ENCODE measurements around the gene BCKDHB. TPM values are rescaled to one million over a fixed set of nuclear protein-coding genes. Genes with fewer than 3 reads are reported as not detected.
"Not testable (repeated sequence)": the region's sequence is repeated elsewhere in the genome, so short reads cannot be mapped to it uniquely, and the experiment has no call there.

Gene BCKDHB
- 12.8 TPM for polyA plus RNA-seq (2013, experiment 1 of 2)
- polyA plus RNA-seq (2013, experiment 2 of 2), result 17.3 TPM

DNA sequence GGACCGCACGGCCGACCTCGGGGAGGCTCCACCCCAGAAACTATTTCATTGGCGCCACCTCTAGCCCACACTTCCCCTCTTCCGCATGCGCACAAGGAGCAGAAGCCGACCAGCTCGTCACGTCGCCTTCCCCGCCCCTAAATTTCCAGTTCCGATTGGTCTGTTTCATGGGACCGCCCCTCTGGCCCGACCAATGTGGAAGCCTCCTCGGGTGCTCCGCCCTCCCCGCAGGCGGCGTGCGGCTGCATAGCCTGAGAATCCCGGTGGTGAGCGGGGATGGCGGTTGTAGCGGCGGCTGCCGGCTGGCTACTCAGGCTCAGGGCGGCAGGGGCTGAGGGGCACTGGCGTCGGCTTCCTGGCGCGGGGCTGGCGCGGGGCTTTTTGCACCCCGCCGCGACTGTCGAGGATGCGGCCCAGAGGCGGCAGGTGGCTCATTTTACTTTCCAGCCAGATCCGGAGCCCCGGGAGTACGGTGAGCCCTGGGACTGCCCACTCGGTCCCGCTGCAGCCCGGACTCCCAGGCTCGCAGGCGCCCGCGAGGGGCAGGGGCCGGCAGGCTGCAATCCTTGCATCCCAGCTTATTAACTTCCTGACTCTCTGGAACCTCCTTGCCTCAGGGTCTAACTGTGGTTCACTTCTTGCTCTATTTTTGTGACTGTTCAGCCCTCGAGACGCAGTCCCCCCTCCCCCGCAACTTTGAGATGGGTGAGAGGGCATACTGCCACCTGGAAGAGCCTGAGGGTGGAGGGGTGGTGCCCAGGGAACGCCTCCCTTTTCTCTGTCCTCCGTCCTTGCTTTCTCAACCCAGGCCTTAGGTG, at the start of gene BCKDHB:
Gene BCKDHB (plus strand): TSS at position 254 of the 818 bp plus-strand sequence. CDS start 23 bp downstream, at position 277.
- Histone ChIP-seq H3K4me1 (ENCODE audit: control insufficient read depth, insufficient read depth, low read length, poor library complexity, severe bottlenecking) (peaks cover 2% of the 10 kb centered on the region), H3K36me3 (ENCODE audit: control insufficient read depth, insufficient read depth, low read length) (no peaks in the 10 kb centered on the region), H3K27ac (ENCODE audit: low read depth, low read length, severe bottlenecking) (peak within 1 kb of the TSS; percentile 79), H3K9me3 (ENCODE audit: control insufficient read depth, low read length) (no peaks in the 10 kb centered on the region), H3K4me3 (ENCODE audit: extremely low read depth, insufficient read depth, low read length, poor library complexity, severe bottlenecking) (peak within 1 kb of the TSS; percentile 77)
- 0% methylated on average over 41 to 42 of the region's 56 CpGs for WGBS, 2 experiments (ENCODE audit: insufficient coverage in 2 of 2)

DNA sequence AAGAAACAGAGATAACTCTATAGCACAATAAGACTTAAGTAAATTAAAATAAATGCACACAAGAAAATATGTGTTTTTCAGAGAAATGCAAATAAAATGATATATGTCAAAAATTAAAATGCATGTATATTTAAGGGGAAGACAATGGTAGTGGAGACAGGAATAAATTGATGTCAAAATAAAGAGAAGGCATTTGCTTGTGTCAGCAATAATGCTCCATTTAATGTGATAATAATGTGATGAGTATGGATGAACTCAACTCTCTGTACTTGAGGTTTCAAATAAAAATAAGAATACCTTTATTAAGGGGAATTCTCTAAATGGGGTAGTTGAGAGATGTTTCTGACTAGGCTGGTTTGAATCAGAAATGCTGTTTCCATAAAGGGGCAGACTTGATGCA, 45.7 kb upstream of the BCKDHB start:
- Histone ChIP-seq H3K27ac (ENCODE audit: low read depth, low read length, severe bottlenecking) (no peak overlapping the region), H3K36me3 (ENCODE audit: control insufficient read depth, insufficient read depth, low read length) (no peaks in the 10 kb centered on the region), H3K9me3 (ENCODE audit: control insufficient read depth, low read length) (no peaks in the 10 kb centered on the region), H3K4me1 (ENCODE audit: control insufficient read depth, insufficient read depth, low read length, poor library complexity, severe bottlenecking) (no peaks in the 10 kb centered on the region), H3K4me3 (ENCODE audit: extremely low read depth, insufficient read depth, low read length, poor library complexity, severe bottlenecking) (no peak overlapping the region)

DNA sequence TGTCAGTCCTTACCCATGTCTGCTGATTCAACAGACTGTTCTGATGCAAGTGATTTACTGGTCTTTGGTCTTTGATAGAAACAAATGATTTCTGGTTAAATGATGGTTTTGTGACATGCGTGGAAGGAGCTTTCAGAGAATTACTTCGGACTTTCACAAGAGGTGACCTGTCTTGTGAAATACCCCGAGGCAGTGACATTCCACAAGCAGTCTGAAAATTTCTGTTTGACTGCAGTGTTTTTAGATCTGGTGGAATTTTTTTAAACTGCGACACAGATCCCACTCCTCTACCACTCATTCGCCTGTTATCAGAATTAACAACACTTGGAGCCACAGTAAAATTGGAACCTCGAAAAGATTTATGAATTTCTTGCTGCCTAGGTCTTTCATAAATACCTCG, 38.3 kb upstream of the BCKDHB start:
- not testable (repeated sequence) for H3K4me3 ChIP-seq (ENCODE audit: extremely low read depth, insufficient read depth, low read length, poor library complexity, severe bottlenecking); H3K27ac ChIP-seq (ENCODE audit: low read depth, low read length, severe bottlenecking); H3K36me3 ChIP-seq (ENCODE audit: control insufficient read depth, insufficient read depth, low read length); H3K9me3 ChIP-seq (ENCODE audit: control insufficient read depth, low read length); H3K4me1 ChIP-seq (ENCODE audit: control insufficient read depth, insufficient read depth, low read length, poor library complexity, severe bottlenecking)
- WGBS, 2 experiments (ENCODE audit: insufficient coverage in 2 of 2), result 90% methylated on average over 2 of the region's 7 CpGs; no CpG with 5 or more reads in 1 of the 2 experiments

DNA sequence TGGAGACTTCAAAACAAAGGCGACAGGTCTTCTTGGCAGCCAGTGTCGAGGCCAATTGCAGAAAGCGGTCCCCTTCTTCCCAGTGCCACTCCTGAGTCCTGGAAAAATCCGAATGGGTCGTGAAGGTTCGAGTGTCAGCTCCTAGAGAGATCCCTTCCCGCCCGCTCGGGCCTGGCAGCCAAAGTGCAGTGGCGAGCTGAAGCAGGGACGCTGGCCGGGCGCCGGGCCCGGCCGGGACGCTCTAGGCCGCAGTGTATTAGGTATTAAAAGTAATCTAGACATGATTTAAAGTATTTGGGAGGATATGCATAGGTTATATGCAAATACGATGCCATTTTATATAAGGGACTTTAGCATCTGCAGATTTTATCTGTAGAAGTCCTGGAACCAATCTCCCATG, 36.0 kb upstream of the BCKDHB start:
- H3K4me1 ChIP-seq (ENCODE audit: control insufficient read depth, insufficient read depth, low read length, poor library complexity, severe bottlenecking); H3K9me3 ChIP-seq (ENCODE audit: control insufficient read depth, low read length); H3K4me3 ChIP-seq (ENCODE audit: extremely low read depth, insufficient read depth, low read length, poor library complexity, severe bottlenecking); H3K36me3 ChIP-seq (ENCODE audit: control insufficient read depth, insufficient read depth, low read length); H3K27ac ChIP-seq (ENCODE audit: low read depth, low read length, severe bottlenecking): not testable (repeated sequence)
- WGBS, 2 experiments (ENCODE audit: insufficient coverage in 2 of 2), result 94 to 96% methylated on average over 14 to 16 of the region's 19 CpGs

DNA sequence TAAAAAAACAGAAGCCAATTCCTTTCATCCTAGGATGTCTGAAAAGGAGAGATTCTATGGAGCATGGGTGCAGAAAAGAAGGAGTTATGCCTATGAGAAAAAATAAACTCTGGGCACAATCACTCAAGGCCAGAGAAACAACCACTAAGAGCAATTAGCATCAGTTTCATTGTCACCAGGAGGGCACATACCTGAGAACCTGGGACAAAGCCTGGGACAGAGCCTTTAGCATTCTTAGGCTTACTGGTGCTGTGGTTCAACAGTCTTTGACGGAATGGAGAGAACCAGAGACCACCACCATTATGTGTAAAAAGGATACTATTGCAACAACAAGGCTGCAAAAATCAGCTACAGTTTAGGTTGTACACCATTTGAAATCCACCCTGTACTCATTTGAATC, 29.4 kb upstream of the BCKDHB start:
- no peak overlapping the region for H3K4me3 ChIP-seq (ENCODE audit: extremely low read depth, insufficient read depth, low read length, poor library complexity, severe bottlenecking)
- H3K27ac ChIP-seq (ENCODE audit: low read depth, low read length, severe bottlenecking), result no peak overlapping the region
- H3K36me3 ChIP-seq (ENCODE audit: control insufficient read depth, insufficient read depth, low read length), result no peaks in the 10 kb centered on the region
- no peaks in the 10 kb centered on the region for H3K4me1 ChIP-seq (ENCODE audit: control insufficient read depth, insufficient read depth, low read length, poor library complexity, severe bottlenecking)
- WGBS, 2 experiments (ENCODE audit: insufficient coverage in 2 of 2), result no CpG with 5 or more reads among the region's 1 CpG
- no peaks in the 10 kb centered on the region for H3K9me3 ChIP-seq (ENCODE audit: control insufficient read depth, low read length)

DNA sequence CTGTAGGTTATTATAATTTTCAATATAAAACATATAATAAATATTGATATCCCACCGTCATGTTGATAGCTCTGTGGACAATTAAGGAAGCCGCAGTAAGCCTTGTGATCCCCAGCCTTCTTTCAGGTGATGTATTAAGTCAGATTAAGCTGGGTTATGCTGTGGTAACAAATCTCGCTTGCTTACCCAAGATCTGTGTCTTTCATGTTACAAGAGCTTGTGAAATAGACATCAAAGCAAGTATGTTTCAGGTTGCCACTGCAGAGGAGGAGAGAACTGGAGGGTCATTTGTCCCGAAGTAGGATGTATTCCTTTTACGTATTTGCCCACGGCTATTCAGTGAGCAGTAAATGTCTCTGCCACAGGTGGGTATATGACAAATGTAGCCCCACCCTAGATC, 17.8 kb upstream of the BCKDHB start:
- Histone ChIP-seq H3K27ac (ENCODE audit: low read depth, low read length, severe bottlenecking) (no peak overlapping the region), H3K9me3 (ENCODE audit: control insufficient read depth, low read length) (no peaks in the 10 kb centered on the region)
- 92 to 100% methylated on average over 4 to 6 of the region's 6 CpGs for WGBS, 2 experiments (ENCODE audit: insufficient coverage in 2 of 2)

DNA sequence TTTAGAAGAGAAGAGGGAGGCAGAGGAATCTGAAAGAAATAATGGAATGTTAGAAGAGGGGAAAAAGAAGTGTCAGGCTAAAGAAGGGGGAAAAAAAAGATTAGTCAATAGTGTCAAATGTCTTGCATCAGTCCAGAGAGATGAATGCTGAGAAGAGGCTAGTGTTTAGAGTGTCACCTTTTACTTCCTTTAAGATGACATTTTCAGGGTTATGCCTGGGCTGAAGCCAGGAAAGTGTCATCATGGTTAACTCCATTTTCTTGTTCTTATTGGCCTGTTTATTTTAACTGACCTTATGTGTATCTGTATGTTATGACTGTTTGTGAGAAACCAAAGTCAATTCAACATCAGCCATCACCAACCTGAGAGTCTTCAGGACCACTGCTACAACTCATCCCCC, 15.0 kb upstream of the BCKDHB start:
- Histone ChIP-seq H3K27ac (ENCODE audit: low read depth, low read length, severe bottlenecking) (no peak overlapping the region), H3K4me1 (ENCODE audit: control insufficient read depth, insufficient read depth, low read length, poor library complexity, severe bottlenecking) (no peaks in the 10 kb centered on the region), H3K36me3 (ENCODE audit: control insufficient read depth, insufficient read depth, low read length) (no peaks in the 10 kb centered on the region), H3K9me3 (ENCODE audit: control insufficient read depth, low read length) (no peaks in the 10 kb centered on the region), H3K4me3 (ENCODE audit: extremely low read depth, insufficient read depth, low read length, poor library complexity, severe bottlenecking) (no peak overlapping the region)

More for the DNA sequence above, 17.8 kb upstream of the BCKDHB start:
- Histone ChIP-seq H3K4me1 (ENCODE audit: control insufficient read depth, insufficient read depth, low read length, poor library complexity, severe bottlenecking) (no peaks in the 10 kb centered on the region), H3K36me3 (ENCODE audit: control insufficient read depth, insufficient read depth, low read length) (no peaks in the 10 kb centered on the region), H3K4me3 (ENCODE audit: extremely low read depth, insufficient read depth, low read length, poor library complexity, severe bottlenecking) (no peak overlapping the region)

DNA sequence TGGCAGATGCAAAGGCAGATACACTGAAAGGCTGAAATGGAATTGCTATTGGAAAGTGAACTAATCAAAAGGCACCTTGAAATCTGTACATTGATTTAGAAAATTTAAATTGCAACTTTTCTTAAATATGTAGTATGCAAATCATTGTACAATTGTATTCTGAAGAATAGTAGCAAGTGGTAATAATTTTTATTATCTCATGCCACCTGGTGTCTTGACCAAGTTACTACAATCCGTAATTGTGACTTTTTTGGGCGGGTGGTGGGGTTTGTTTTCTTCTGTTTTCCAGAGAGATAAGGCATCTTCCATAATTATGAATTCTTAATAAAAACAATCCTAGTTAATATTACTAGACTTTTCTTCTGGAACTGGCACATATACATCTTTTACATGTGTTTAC, 12.5 kb upstream of the BCKDHB start:
- Histone ChIP-seq H3K9me3 (ENCODE audit: control insufficient read depth, low read length) (no peaks in the 10 kb centered on the region), H3K4me1 (ENCODE audit: control insufficient read depth, insufficient read depth, low read length, poor library complexity, severe bottlenecking) (no peaks in the 10 kb centered on the region), H3K4me3 (ENCODE audit: extremely low read depth, insufficient read depth, low read length, poor library complexity, severe bottlenecking) (no peak overlapping the region), H3K36me3 (ENCODE audit: control insufficient read depth, insufficient read depth, low read length) (no peaks in the 10 kb centered on the region), H3K27ac (ENCODE audit: low read depth, low read length, severe bottlenecking) (no peak overlapping the region)
- WGBS, 2 experiments (ENCODE audit: insufficient coverage in 2 of 2), result no CpG with 5 or more reads among the region's 2 CpGs

DNA sequence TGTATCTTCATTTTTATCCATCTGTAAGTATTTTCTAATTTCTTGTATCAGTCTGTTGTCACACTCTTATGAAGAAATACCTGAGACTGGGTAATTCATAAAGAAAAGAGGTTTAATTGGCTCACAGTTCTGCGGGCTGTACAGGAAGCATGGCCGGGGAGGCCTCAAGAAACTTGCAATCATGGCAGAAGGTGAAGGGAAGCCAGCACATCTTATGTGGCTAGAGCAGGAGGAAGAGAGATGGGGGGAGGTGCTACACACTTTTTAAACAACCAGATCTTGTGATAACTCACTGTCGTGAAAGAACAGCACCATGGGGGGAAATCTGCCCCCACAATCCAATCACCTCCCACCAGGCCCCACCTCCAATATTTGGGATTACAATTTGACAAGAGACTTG, 10.9 kb upstream of the BCKDHB start:
- H3K9me3 ChIP-seq (ENCODE audit: control insufficient read depth, low read length), result no peaks in the 10 kb centered on the region
- no peak overlapping the region for H3K27ac ChIP-seq (ENCODE audit: low read depth, low read length, severe bottlenecking)
- 40 to 68% methylated on average over 1 to 2 of the region's 3 CpGs for WGBS, 2 experiments (ENCODE audit: insufficient coverage in 2 of 2)
- H3K36me3 ChIP-seq (ENCODE audit: control insufficient read depth, insufficient read depth, low read length), result no peaks in the 10 kb centered on the region
- H3K4me1 ChIP-seq (ENCODE audit: control insufficient read depth, insufficient read depth, low read length, poor library complexity, severe bottlenecking), result no peaks in the 10 kb centered on the region
- H3K4me3 ChIP-seq (ENCODE audit: extremely low read depth, insufficient read depth, low read length, poor library complexity, severe bottlenecking), result no peak overlapping the region

DNA sequence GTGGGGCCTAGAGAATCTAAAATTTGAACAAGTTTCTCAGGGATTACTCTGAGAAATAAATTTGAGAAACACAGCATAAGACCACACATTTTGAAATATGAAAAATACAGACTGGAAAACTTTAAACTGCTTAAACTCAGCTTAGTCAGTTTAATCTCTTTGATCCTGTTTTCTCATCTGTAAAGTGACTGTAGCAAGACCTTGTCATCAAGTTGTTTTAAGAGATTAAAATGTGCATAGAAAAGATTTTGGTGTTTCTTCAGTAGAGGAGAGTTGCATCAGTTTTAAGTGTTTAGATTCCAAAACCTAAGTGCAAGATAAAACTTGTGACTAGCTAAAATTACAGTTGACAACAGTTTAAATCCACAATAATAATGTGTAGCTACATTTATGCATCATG, 8.1 kb upstream of the BCKDHB start:
- H3K4me1 ChIP-seq (ENCODE audit: control insufficient read depth, insufficient read depth, low read length, poor library complexity, severe bottlenecking), result no peaks in the 10 kb centered on the region
- H3K4me3 ChIP-seq (ENCODE audit: extremely low read depth, insufficient read depth, low read length, poor library complexity, severe bottlenecking), result no peak overlapping the region
- no peaks in the 10 kb centered on the region for H3K36me3 ChIP-seq (ENCODE audit: control insufficient read depth, insufficient read depth, low read length)
- no peaks in the 10 kb centered on the region for H3K9me3 ChIP-seq (ENCODE audit: control insufficient read depth, low read length)
- H3K27ac ChIP-seq (ENCODE audit: low read depth, low read length, severe bottlenecking), result no peak overlapping the region

DNA sequence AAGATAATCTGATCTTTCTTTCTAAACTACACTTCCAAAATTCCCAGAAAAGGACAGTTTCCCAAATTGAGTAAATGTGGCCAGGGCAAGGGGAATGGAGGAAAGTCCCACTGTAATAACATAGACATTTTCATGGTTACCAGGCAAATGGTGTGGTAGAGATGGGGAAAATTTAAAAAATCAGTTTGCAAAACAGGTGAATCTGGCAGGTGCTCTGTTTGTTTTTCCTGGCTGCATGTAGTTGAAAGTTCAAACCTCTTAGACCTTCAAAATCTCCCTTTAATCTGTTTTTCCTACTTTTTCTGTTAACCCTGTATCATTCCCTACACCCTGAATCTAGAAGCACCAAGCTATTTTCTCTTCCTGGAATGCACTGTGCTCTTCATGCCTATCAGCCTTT, 2.0 kb upstream of the BCKDHB start:
- Histone ChIP-seq H3K27ac (ENCODE audit: low read depth, low read length, severe bottlenecking) (no peak overlapping the region), H3K4me1 (ENCODE audit: control insufficient read depth, insufficient read depth, low read length, poor library complexity, severe bottlenecking) (peaks cover 2% of the 10 kb centered on the region), H3K4me3 (ENCODE audit: extremely low read depth, insufficient read depth, low read length, poor library complexity, severe bottlenecking) (no peak overlapping the region), H3K36me3 (ENCODE audit: control insufficient read depth, insufficient read depth, low read length) (no peaks in the 10 kb centered on the region), H3K9me3 (ENCODE audit: control insufficient read depth, low read length) (no peaks in the 10 kb centered on the region)

Measured in mesodermal cell (in vitro differentiated cells).